Cerebellar nuclear complex (tissue), 1 donor: ENCODE measurements around the gene ASCL2.

Experiments used
- DNase-seq, 2 experiments: peaks; one replicate each; lab custom pipeline; 2025; lab: John Stamatoyannopoulos, UW

The ASCL2 gene

DNA sequence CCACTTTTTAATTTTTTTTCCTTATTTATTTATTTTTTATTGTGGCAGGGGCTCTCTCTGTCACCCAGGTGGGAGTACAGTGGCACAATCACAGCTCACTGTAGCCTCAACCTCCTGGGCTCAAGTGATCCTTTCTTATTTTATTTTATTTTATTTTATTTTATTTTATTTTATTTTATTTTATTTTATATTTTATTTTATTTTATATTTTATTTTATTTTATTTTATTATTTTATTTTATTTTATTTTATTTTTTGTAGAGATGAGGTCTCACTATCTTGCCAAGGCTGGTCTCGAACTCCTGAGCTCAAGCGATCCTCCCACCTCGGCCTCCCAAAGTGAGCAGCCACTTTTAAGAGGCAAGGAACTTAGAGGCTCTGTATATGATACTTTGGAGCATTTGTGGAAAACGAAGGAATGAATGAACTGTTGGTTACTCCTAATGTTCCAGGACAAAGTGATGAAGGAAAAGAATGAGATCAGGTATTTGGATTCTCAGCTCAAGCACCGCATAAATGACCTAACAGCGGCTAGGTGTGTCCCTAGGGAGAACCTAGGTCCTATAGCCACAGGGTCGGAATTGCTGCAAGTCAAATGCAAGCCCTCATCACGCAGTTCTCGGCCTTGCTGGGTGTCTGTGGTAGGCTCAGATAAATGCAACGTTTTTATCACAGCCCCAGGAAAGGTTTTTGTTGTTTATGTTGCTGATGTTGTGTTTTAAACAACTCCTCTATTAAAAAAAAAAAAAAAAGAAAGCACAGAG is 36.5 kb downstream of the ASCL2 start:
- no peak for DNase-seq

DNA sequence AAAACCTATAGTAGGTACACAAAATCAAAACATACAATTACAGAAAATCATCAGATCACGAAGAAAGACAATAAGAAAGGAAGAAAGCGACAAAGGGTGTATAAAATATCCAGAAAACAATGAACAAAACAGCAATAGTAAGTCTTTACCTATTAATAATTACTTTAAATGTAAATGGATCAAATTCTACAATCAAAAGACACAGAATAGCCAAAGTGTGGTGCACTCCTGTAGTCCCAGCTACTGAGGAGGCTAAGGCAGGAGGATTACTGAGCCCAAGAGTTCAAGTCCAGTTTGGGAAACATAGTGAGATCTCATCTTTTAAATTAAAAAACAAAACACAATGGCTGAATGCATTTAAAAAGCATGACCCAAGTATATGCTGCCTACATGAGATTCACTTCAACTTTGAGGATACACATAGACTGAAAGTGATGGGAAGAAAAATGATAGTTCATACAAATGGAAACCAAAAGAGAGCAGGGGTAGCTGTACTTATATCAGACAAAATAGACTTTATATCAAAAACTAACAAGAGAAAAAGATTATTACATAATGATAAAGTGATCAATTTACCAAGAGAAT is 40.6 kb downstream of the ASCL2 start:
- no peak for DNase-seq

DNA sequence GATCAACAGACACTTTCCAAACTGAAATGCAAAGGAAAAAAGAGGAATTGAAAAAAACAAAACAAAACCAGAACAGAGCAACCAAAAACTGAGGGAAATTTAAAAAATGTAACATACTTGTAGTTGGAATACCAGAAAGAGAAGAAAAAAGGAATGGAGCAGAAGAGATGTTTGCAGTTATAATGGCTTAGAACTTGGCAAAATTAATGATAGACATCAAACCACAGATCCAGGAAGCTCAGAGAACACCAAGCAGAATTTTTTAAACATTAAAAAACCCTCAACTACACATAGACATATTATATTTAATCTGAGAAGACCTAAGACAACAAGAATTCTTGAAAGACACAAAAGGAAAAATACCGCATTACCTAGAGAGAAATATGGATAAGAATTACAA is 46.1 kb downstream of the ASCL2 start:
- DNase-seq, result no peak

DNA sequence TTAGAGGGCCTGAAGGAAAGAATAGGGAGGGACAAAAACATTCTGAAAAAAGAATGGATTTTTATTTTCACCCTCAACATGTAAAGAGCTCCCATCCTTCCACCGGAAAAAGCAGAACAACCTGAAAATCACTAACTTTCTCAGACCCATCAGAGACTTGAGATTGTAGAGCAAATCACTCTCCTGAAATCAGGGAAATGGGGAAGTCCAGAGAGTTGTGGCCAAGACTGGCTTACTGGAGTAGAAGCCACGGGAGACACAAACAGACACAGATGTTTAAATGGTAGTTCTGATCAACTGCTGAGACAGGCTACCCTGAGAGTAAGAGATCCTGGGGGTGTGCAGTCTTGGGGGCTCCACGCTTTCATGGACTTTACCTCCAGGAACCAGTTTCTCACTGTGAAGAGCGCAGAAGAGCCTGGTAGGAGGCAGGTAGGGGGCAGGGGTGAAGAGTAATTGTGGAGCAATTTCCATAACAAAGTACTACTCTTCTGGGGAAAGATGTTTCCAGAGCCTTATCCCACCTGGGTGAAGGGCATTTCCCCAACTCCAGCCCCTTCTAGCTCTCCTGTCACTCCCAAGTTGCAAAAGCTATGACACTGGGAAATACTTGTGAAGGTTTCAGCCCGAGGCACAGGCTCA is 47.1 kb downstream of the ASCL2 start:
- no peak for DNase-seq

DNA sequence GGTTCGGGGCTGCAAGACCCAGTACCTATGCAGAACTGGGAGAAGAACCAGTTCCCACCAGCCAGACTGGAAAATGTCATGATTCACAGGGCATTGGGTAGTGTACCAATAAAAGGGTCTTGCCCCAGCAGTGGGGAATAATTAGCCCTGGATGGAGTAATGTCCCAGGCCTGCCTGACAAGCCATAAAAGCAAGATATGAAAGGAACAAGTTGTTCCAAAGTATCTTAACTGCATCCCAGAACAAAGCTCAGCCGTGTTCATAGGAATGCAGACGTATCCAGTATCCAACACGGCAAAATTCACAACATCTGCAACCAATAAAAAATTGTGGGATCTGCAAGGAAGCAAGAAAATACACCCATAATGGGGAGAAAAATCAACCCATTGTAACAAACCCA is 47.9 kb downstream of the ASCL2 start:
- DNase-seq, result no peak

DNA sequence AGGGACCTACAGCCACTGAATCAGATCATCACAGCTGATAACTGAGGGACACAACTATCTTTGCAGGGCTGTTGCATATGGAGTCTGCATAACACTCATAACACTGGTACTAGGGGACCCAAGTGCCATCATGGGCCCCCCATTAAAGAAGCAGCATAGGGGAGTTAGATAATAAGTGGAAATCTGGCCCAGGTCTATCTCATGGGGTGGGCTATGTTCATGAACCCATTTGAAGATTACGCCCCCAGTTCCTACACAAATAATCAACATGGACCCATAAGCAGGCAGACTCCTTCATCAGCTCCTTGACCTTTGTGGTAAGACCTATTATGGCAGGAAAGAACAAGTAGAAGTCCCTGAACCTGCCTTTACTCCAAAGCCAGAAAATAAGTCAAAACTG is 48.8 kb downstream of the ASCL2 start:
- no peak for DNase-seq

DNA sequence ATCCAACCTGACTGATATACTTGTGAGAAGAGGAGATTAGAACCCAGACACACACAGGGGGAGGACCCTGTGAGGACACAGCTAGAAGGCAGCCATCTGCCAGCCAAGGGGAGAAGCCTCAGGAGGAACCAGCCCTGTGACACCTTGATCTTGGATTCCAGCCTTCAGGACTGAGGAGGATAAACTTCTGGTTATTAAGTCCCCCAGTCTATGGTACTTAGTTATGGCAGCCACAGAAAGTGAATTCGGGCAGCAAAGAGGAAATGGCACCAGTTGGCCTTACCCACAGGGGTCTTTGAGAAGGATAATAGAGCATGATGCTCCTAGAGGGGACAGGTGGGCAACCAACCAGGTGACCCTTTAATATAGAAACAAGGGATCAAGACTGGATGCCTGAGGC is 49.4 kb downstream of the ASCL2 start:
- DNase-seq, result no peak

DNA sequence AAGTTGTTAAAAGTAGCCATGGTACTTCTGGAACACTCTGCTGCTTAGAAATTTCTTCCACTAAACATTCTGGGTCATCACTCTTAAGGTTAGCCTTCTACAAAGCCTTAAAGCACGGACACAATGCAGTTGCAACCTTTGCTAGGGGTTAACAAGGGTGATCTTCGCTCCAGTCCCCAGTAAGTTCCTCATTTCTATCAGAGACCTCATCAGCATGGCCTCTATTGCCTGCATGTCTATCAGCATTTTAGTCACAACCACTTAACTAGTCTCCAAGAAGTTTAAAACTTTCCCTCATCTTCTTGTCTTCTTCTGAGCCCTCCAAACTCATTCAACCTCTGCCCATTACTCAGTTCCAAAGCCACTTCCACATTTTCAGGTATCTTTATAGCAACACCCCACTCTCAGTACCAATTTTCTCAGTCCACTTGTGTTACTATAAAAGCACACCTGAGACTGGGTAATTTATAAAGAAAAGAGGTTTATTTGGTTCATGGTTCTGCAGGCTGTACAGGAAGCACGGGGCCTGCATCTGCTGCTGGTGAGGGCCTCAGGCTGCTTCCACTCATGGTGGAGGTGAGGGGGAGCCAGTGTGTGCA is 50.1 kb downstream of the ASCL2 start:
- DNase-seq, result no peak

DNA sequence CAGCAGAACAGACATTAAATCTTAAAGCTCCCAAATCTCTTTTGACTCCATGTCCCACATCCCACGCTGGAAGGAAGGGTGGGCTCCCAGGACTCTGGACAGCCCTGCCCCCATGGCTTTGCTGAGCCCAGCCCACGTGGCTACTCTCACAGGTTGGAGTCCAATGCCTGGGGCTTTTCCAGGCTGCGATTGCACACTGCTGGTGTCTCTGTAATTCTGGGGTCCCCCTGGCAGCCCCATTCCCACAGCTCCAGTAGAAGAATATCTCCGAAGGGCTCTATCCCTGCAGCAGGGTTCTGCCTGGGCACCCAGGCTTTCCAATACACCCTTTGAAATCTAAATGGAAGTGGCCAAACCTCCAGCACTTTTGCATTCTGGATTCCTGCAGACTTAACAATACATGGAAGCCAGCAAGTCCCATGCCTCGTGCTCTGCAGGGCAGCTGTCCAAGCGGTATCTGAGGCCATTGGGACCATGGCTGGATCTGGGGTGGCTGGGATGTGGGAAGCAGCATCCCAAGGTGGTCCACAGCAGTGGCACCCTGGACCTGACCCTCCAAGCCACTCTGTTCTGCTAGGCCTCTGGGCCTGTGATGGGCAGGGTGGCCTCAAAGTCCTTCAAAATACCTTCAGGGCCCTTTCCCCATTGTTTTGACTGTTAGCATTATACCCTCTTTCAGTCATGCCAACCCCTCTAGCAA is 50.9 kb downstream of the ASCL2 start:
- DNase-seq, result no peak
